Superior temporal gyrus (tissue), 1 donor: ENCODE results near the gene NR1H4.
"Not testable (repeated sequence)": the region's sequence is repeated elsewhere in the genome, so short reads cannot be mapped to it uniquely, and the experiment has no call there.

ENCODE experiments used
- DNase-seq: peaks from one replicate; pipeline ENCODE4 v3.0.0-alpha.2; 2016; ENCODE audit errors: extremely low spot score

Gene NR1H4

GRCh38 chr12:100566887-100567637 is 93.4 kb downstream of the NR1H4 start:
- peak; percentile 59 for DNase-seq

GRCh38 chr12:100567945-100568344 is 94.3 kb downstream of the NR1H4 start:
- DNase-seq, result no peak

GRCh38 chr12:100572184-100572583 is 98.5 kb downstream of the NR1H4 start:
- no peak for DNase-seq

- peak; percentile 82 for DNase-seq
These were observed 99.9 kb downstream of the NR1H4 start, which contains the start of gene GAS2L3 for GRCh38 chr12:100573292-100574186. GAS2L3 (plus strand) TSS chr12:100573684; CDS start chr12:100594905, 21,221 bp downstream.

DNA sequence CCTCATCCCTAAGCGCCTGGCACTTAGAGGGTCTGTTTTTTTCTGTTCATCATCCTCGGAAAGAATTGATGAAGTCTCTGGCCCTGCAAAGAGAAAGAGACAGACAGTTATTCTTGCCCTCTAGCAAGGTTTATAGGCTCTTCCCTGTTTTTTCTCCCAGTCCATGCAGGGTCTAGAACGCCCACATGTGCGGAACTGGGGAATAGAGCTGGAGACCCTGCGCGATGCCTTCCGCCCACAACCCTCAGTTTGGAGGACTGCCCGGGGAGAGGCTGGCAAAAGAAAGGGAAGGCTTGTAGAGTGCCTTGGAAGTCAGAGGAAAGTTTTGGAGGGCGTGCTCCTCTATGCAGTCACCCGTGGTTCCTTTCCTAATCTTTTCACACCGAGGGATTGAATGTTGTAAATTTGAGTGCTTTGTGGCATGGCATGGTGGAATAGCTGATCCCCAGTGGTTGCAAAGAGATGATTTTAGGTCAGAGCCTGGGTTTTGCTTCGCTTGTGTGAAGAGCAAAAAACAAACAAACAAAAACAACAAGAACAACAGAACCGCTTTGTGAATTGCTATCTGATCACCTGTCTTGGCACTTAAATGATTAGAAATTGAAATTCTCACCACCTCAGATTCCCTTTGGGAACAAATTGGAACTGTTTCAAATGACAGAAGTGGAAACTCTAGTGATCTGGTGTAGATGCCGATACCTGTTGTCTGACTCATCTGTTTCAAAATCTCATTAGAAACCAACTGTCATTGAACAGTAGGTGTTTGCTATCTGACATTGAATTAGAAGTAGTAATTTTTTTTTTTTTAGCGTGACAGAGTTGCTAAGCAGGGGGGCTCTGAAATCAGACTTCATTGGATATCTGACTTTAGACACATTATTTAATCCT is 100.8 kb downstream of the NR1H4 start:
- no peak for DNase-seq

GRCh38 chr12:100576331-100577036 is 102.8 kb downstream of the NR1H4 start:
- no peak for DNase-seq

GRCh38 chr12:100578923-100579322 is 105.3 kb downstream of the NR1H4 start:
- DNase-seq, result no peak

DNA sequence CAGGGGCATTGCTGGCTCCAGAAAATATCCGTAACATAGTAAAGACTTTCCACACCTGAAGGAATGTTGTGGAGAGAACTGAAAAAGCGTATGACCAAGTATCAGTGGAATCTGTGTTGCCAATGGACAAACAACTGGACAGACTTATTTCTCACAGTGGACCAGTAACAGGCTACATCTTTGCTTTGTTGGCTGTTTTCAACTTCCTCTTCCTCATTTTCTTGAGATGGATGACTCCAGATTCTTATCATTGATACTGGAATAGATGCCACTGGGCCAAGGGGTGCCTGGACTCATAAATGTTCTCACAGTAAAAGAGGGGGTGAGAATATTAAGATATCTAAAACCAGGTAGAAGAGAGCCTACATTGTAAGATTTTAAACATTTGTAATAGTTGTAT is 106.2 kb downstream of the NR1H4 start:
- no peak for DNase-seq

DNA sequence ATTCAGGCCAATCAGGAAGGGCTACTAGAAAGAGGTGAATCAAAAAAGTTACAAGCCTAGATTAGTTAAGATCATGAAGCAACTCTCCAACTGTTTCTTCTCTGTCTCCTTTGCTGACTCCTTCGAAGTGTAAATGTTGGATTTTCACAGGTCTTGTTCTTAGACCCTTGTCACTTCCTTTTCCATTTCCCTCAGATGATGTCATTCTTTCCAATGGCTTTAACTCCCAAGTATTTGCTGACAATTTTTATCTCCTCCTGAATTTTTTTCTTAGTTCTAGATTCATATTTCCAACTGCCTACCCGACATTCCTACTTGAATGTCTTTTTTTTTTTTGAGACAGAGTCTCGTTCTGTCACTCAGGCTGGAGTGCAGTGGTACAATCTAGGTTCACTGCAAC is 110.6 kb downstream of the NR1H4 start:
- no peak for DNase-seq

- no peak for DNase-seq
These were observed 118.3 kb downstream of the NR1H4 start for GRCh38 chr12:100591979-100592378.

DNA sequence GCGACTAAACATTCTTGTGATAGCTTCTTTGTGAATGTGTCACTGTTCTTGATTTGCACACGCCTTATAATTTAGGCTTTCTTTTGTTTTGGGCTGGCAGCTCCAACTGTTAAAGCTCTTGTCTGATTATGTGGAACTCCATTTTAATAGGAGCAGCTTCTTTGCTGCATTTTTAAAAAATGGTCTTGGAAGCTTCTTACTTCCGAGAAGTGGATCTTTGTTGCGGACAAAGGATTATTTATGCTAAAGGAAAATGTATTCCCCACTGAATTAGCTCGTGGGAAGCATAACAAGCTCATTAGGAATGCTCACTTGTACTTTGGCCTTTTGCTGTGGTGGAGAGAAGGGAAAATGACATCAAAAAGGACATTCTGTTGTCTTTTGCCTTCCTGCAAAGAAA is 119.8 kb downstream of the NR1H4 start:
- no peak for DNase-seq

DNA sequence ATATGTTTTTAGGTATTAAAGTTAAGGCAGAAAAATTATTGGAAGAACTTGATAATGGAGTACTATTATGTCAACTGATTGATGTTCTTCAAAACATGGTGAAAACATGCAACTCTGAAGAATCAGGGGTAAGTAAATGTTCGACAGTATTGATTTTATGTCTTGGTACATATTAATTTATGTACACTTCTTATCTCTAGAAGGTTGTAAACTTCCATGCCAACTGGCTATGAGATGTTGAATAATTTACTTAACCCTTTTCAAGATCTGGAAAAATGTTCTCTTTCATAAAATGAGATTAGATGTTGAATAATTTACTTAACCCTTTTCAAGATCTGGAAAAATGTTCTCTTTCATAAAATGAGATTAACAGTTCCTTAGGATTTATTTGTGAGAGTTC is 128.0 kb downstream of the NR1H4 start:
- no peak for DNase-seq

DNA sequence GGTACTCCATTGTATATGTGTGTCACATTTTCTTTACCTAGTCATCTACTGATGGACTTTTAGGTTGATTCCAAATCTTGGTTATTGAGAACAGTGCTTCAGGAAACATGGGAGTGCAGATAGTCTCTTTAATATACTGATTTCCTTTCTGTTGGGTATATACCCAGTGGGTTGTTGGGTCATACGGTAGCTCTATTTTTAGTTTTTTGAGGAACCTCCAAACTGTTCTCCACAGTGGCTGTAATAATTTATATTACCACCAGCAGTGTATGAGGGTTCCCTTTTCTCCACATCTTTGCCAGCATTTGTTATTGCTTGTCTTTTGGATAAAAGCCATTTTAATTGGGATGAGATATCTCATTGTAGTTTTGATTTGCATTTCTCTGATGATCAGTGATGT is 129.3 kb downstream of the NR1H4 start:
- not testable (repeated sequence) for DNase-seq

- DNase-seq, result no peak
These were observed 135.1 kb downstream of the NR1H4 start for GRCh38 chr12:100608776-100609175.

DNA sequence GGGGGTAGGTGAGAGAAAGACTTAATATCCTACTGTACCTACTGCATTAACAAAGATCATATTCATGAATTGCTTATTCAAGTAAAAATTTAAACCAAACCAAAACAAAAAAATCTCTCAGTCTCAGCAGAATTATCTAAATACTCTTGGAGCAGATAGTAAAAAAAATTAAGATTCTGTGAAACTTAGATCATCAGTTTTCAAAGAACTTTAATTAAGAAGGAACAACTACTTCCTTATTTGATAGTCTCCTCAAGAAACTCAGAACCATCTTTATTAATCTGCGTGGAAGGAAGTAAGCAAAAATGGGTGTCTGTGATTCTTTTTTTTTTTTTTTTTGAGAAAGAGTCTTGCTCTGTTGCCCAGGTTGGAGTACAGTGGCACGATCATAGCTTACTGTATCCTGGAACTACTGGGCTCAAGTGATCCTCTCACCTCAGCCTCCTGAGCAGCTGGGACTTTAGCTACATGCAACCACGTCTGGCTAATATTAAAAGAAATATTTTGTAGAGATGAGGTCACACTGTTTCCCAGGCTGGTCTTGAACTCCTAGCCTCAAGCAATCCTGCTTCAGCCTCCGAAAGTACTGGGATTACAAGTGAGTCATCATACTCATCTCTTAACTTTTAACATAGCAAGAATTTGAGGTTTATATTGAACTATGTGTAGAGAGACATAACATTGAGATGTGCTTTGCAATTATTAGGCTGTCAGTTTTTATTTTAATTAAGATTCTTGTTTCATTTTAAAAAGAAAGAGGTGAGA is 137.2 kb downstream of the NR1H4 start:
- DNase-seq, result no peak

DNA sequence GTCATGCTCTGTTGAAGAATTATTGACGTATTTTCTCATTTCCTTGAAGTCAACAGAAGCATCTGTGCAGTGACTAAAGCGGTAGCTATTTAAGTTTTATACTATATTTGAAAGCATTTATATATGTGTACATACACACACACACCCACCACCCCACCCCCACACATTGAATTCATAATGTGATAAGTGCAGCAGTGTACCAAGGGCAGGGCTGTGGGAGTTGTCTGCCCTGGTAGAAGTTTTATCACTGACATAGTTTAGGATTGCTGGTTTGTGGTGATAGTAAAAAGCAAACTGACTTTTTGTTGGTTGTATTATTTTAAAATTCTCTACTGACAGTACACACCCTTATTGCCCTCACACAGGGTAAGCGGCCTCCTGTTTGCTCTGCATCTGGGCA is 138.9 kb downstream of the NR1H4 start:
- DNase-seq, result no peak
